Ramos (cell line): ENCODE data around the gene C20orf144.
"Not testable (repeated sequence)": the region's sequence is repeated elsewhere in the genome, so short reads cannot be mapped to it uniquely, and the experiment has no call there.

Experiments used
- in situ Hi-C: fragments of 300-500 bp; cut with MboI; formaldehyde crosslinking; loops from one replicate; pipeline ENCODE4 v1.14.3; 2022; ENCODE audit warnings: low sequenced_read_pairs; ENCODE audit not compliant: unreplicated experiment

C20orf144 gene

DNA sequence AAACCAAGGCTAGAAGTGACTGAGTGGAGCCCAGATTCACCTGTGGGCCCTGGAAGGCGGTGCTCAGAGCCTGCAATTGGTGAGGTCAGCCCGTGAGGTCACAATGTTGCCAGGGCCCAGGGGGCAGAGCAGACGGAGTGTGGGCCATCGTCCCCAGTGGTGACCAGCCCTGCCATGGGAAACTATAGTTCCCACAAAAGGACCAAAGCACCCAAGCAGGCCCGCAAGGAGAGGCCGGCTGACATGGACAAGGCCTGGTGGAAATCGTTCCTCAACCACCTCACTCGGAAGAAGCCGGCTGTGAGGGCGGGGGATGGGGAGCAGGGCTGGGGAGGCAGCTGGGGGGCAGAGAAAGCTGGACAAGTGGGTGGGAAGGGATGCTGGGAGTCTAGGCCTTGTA lies at the start of gene C20orf144:
Gene C20orf144, plus strand, starts transcription at position 156 of the 400 bp plus-strand sequence. Its CDS starts 19 bp downstream, at position 175.
- in situ Hi-C loops = no loop called here

DNA sequence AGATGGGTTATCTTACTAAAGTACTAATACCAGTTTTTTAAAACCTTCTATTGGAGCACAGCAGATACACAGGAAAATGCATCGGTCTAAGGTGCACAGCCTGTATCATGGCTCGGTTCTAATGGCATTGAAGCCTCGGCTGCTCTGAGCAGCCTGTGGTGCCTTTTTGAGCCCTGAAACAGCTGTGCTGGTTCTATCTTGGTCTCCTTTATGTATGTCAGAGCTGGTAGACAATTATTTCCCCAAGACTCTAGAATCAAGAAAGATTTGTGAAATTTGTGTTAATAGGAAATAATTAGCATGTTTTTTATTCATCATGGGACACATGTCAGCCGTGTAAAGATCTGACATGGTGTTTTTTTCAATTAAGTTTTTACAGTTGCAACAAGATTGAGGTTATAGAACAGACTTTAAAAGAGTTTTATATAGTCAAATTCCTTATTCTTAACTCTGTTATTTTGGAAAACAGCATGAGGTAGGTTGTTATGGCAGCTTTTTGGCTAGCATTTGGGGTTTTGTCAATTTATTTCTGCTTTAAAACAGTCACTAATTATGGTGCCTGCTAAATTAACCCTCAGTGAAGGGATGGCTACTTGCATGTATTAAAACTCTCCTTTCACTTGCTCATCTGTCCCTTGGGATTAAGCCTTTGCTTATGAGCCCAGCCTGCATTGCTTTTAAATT lies 40.3 kb upstream of the C20orf144 start:
- in situ Hi-C loops = no loop called here

- in situ Hi-C loops = no loop called here
These were observed 39.3 kb upstream of the C20orf144 start for GRCh38 chr20:33622705-33623365.

DNA sequence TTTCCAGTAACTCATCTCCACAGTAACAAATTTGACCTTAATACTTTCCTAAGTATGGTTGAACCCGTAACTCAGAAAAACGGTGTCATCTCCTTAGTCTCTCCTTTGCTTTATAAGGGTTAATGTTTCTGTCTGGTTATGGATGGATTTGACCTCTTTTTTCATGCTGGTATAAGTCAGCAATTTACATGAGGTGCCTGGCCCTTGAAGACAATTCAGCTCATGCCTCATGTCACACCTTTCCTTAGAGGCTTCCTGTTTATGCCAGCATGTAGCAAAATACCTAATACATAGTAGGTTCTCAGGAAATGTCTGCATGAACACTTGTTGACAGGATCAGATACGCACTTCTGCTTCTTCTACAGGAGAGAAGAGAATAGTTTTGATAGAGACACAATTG lies 37.7 kb upstream of the C20orf144 start:
- in situ Hi-C loops = no loop called here

- in situ Hi-C loops = no loop called here
These were observed 35.9 kb upstream of the C20orf144 start for GRCh38 chr20:33626190-33626589.

- in situ Hi-C loops = no loop called here
These were observed 34.4 kb upstream of the C20orf144 start for GRCh38 chr20:33627577-33628216.

DNA sequence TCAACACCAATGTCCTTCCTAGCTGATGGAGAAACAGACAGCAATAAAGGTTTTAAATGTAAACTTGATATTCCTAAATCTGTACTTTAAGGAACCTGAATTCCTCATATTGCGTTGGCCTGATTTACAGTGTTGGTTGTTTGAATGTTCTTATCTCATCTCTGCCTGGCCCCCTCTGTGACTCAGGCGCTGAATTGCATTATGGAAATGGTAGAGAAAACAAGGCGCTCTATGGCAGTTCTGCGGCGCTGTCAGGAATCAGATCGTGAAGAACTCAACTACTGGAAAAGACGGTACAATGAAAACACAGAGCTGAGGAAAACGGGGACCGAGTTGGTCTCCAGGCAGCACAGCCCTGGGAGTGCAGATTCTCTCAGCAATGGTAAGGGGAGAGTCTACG lies 32.6 kb upstream of the C20orf144 start:
- in situ Hi-C loops = no loop called here

DNA sequence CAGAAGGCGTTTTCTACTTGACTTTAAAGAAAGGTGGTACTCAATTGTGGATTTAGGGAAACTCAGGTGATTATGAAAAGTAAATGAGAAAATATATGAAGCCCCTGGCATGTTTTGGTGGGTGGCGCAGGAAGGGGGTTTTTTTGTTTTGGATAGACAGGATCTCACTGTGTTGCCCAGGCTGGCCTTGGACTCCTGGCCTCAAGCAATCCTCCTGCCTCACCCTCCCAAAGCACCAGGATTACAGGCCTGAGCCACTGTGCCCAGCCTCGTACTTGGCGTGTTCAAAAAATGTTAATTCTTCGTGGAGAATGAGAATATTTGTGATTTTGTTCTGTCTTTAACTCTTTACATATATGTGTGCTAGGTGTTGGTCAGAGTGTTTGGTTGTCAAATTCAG lies 32.1 kb upstream of the C20orf144 start:
- in situ Hi-C loops = no loop called here

GRCh38 chr20:33630507-33630906 lies 31.6 kb upstream of the C20orf144 start:
- in situ Hi-C loops = no loop called here

DNA sequence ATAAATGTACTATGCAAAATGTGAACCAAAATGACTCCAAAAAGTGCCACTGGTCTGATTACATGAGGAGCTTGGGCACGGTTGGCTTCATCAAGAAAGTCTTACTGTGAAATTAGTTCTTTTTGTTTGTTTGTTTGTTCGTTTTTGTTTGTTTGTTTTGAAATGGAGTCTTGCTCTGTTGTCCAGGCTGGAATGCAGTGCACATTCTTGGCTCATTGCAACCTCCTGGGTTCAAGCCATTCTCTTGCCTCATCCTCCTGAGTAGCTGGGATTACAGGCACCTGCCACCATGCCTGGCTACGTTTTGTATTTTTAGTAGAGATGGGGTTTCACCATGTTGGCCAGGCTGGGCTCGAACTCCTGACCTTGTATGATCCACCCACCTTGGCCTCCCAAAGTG lies 30.2 kb upstream of the C20orf144 start:
- in situ Hi-C loops = not testable (repeated sequence)

DNA sequence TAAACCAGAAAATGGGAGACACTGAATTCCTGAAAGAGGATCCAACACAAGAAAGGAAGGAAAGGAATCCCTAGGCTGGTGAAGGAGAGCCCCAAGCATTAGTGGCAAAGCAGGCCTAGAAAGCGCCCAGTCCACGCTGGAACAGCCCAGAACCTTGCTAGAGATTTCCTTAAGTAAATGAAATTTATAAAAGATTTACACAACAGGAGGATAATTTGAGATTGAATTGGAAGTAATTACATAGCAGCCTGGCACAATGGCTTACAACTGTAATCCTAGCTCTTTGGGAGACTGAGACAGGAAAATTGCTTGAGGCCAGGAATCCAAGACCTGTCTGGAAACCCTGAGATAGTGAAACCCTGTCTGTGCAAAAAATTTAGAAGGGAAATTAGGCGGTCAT lies 26.8 kb upstream of the C20orf144 start:
- in situ Hi-C loops = no loop called here

DNA sequence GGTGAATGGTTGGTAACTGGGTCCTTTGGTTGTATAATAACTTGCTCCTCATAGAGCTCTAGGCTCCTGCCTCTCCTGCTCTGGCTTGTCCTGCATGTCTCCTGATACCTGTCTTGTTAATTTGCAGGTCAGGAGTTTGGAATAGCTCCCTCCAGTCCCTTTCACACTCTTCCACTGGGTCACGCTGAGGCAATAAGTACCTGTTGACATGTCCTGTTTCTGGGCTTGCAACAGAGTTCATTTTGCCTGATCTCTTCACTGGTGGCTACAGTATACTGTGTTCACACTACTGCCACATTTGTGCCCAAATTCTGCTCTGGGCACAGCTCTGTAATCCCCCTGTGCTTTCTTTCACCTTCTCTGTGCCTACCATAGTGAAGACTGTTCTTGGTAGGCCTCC lies 25.4 kb upstream of the C20orf144 start:
- in situ Hi-C loops = no loop called here

DNA sequence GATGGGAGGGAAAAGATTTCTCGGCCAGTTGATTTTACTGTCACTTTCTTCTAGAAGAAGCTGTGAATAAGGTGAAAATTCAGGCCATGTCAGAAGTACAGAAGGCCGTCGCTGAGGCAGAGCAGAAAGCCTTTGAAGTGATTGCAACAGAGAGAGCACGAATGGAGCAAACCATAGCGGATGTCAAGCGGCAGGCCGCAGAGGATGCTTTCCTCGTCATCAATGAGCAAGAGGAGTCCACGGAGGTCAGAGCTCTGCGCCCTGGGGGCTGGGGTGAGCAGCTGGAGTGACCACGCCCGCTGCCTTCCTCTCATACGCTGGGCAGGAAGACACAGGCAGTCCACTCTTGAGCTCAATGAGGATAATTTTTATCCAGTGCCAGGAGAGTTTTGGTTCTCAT lies 21.8 kb upstream of the C20orf144 start:
- in situ Hi-C loops = no loop called here

DNA sequence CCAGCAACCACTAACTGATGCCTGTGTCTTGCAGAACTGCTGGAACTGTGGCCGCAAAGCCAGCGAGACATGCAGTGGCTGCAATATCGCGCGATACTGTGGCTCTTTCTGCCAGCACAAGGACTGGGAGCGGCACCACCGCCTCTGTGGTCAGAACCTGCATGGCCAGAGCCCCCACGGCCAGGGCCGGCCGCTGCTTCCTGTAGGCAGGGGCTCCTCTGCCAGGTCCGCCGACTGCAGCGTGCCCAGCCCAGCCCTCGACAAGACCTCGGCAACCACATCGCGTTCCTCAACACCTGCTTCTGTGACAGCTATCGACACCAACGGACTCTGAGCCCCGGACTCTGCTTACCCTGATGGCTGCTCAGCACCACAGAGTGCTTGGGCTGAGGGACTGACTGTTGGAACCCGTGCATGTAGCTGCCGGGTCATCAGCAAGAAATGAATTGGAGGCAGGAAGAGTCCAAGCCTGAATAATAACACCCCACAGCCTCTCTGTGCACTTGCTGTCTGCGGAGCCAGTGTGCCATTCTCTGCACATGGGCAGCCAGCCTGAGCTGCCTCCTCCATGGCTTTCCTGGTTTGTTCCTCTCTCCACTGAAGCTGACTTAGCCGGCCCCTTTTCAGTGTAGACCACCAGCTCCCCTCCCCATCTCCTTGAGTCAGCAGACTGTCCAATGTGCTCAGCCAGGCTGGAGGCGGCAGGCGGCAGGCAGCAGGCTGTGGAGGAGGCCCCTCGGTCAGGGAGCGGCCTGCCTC lies 17.6 kb upstream of the C20orf144 start:
- in situ Hi-C loops = no loop called here

DNA sequence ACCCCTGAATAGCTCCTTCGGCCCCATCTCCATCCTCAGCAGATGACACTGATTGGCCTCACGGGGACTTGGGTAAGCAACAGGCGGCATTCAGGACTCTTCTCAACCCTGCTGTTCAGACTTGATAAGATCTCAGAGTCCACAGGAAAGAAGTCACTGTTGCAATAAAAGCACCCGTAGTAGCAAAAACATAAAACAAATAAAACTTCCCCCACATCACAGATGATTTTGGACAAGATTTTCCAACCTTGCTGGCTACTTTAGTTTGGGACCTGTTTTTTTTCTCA lies 17.1 kb upstream of the C20orf144 start:
- in situ Hi-C loops = no loop called here

- in situ Hi-C loops = no loop called here
These were observed 16.7 kb upstream of the C20orf144 start for GRCh38 chr20:33645396-33645795.

- in situ Hi-C loops = no loop called here
These were observed 15.9 kb upstream of the C20orf144 start for GRCh38 chr20:33646191-33646590.

- in situ Hi-C loops = not testable (repeated sequence)
These were observed 15.0 kb upstream of the C20orf144 start for GRCh38 chr20:33646959-33647602.

GRCh38 chr20:33647603-33648395 lies 14.3 kb upstream of the C20orf144 start:
- in situ Hi-C loops = no loop called here
